ENCODE results near the gene YAP1. TPM values are rescaled to one million over a fixed set of nuclear protein-coding genes. Genes with fewer than 3 reads are reported as not detected.

Gene YAP1
- total RNA-seq, 1 experiment from 2014 or later, result 57.5 TPM

DNA sequence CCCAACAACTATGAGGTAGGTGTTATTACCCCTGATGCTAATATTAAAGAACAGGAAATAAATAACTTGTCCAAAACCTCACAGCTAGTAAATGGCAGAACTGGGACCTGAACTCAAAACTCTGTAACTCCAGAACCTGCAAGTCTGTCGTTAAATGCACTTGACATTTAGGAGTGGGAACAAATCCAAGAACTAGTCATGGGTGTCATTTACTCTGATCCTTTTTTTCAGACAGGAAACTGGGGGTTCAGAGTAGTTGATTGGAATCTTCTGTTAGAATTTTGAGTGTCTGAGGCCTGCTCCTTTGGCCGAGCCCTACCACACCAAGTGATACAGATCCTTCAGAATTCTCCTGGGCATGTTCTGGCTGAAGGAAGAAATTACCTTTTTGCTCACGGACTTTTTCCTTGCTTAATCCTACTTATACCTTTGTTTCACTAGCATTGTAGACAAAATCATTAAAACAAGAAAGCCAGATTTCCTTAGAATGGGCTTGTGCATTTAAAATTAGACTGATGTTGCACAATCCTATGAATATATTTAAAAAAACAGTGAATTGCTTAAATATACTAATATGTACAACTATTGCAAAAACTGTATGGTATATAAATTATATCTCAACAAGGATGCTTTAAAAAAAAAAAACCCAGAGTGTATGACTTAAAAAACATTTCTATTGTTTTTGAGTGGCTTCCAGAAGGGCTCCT is 1.4 kb upstream of the YAP1 start:
- Mint-ChIP-seq H3K27me3 (ENCODE audit: unreplicated experiment) (no peaks in the 10 kb centered on the region), H3K27ac (ENCODE audit: unreplicated experiment) (no peak overlapping the region)
- TF ChIP-seq CTCF (IDR thresholded peaks at IDR 0.05; ENCODE audit: unreplicated experiment), result no peak

GRCh38 chr11:102110761-102111010 is 439 bp downstream of the YAP1 start:
- intact Hi-C loops (cut with micrococcal nuclease; ENCODE audit: unreplicated experiment), result loop anchor here (5.0 kb wide), 2 partner anchors 117 to 193 kb away; partner anchors contain the start of genes ANGPTL5 and CEP126
- no peak for TF ChIP-seq CTCF (IDR thresholded peaks at IDR 0.05; ENCODE audit: unreplicated experiment)
- Mint-ChIP-seq H3K4me3 (ENCODE audit: low read depth, unreplicated experiment) (peak overlapping the region; percentile 99), H3K27ac (ENCODE audit: unreplicated experiment) (peak overlapping the region; percentile 99), H3K9me3 (ENCODE audit: low read depth, unreplicated experiment) (no peaks in the 10 kb centered on the region), H3K4me1 (ENCODE audit: low read depth, unreplicated experiment) (peaks cover 13% of the 10 kb centered on the region), H3K36me3 (ENCODE audit: insufficient read depth, unreplicated experiment) (peaks cover 37% of the 10 kb centered on the region), H3K27me3 (ENCODE audit: unreplicated experiment) (no peaks in the 10 kb centered on the region)
- CTCF ChIA-PET, result interaction anchor here (0.6 kb wide), 1 partner anchor 246 kb away, joined by 5 read pairs; no protein-coding TSS in a partner anchor
- no peak for DNase-seq
- no TSS peak for BruUV-seq (replicated peaks)

More for the DNA sequence above, 1.4 kb upstream of the YAP1 start:
- CTCF ChIA-PET, result interaction anchor here (0.6 kb wide), 1 partner anchor 63 kb away, joined by 3 read pairs; no protein-coding TSS in a partner anchor
- peak overlapping the region; percentile 99 for H3K4me3 Mint-ChIP-seq (ENCODE audit: low read depth, unreplicated experiment)
- intact Hi-C loops (cut with micrococcal nuclease; ENCODE audit: unreplicated experiment), result loop anchor here (2.0 kb wide), 1 partner anchor 102 kb away; no protein-coding TSS in a partner anchor
- BruUV-seq (replicated peaks), result no TSS peak
- peaks cover 33% of the 10 kb centered on the region for H3K36me3 Mint-ChIP-seq (ENCODE audit: insufficient read depth, unreplicated experiment)
- H3K4me1 Mint-ChIP-seq (ENCODE audit: low read depth, unreplicated experiment), result peaks cover under 1% of the 10 kb centered on the region
- H3K9me3 Mint-ChIP-seq (ENCODE audit: low read depth, unreplicated experiment), result no peaks in the 10 kb centered on the region
- no peak for DNase-seq

GRCh38 chr11:102111011-102111786 is 952 bp downstream of the YAP1 start:
- CTCF ChIA-PET, result interaction anchor here (0.6 kb wide), 1 partner anchor 247 kb away, joined by 5 read pairs; no protein-coding TSS in a partner anchor
- H3K27ac Mint-ChIP-seq (ENCODE audit: unreplicated experiment), result peak overlapping the region; percentile 82
- no peak for TF ChIP-seq CTCF (IDR thresholded peaks at IDR 0.05; ENCODE audit: unreplicated experiment)
- no peaks in the 10 kb centered on the region for H3K9me3 Mint-ChIP-seq (ENCODE audit: low read depth, unreplicated experiment)
- intact Hi-C loops (cut with micrococcal nuclease; ENCODE audit: unreplicated experiment), result loop anchor here (5.0 kb wide), 2 partner anchors 116 to 194 kb away; partner anchors contain the start of genes ANGPTL5 and CEP126
- peaks cover 41% of the 10 kb centered on the region for H3K36me3 Mint-ChIP-seq (ENCODE audit: insufficient read depth, unreplicated experiment)
- peaks cover 18% of the 10 kb centered on the region for H3K4me1 Mint-ChIP-seq (ENCODE audit: low read depth, unreplicated experiment)
- H3K27me3 Mint-ChIP-seq (ENCODE audit: unreplicated experiment), result no peaks in the 10 kb centered on the region
- DNase-seq, result peak; percentile 84
- peak overlapping the region; percentile 99 for H3K4me3 Mint-ChIP-seq (ENCODE audit: low read depth, unreplicated experiment)
- no TSS peak for BruUV-seq (replicated peaks)

DNA sequence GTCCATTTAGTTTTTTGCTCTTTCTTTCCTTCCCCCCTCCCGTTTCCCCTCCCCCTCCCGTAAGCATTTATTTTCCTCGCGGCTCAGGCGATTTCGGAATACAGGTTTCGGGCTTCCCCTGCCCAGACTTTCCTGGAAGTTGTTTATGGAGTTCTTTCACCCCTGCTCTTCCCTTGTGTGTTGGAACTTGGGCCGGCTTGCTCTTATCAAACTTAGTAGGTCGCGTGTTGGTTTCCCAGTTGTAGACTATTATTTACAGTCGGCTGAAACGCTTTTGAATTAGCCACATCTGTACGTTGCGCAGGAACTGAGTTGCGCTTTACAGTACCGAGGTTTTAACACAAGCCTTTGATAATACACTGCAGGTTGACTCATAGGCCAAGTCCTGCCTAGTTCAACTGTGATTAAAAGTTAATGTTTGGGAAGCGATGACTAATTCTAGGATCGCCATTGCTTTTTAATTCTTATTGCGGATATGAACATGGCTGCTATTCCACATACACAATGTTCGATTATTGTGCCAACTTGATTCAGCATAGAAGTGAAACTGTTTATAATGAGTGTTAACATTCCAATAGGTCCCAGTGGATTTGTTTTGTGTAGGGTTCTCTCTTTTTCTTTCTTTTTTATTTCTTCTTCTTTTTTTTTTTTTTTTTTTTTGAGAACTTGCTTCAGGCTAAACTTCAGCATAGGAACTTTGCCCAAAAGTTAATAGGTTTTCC is 1.7 kb downstream of the YAP1 start:
- Mint-ChIP-seq H3K4me3 (ENCODE audit: low read depth, unreplicated experiment) (peak overlapping the region; percentile 99), H3K36me3 (ENCODE audit: insufficient read depth, unreplicated experiment) (peaks cover 47% of the 10 kb centered on the region), H3K9me3 (ENCODE audit: low read depth, unreplicated experiment) (no peaks in the 10 kb centered on the region), H3K27me3 (ENCODE audit: unreplicated experiment) (no peaks in the 10 kb centered on the region), H3K4me1 (ENCODE audit: low read depth, unreplicated experiment) (peaks cover 26% of the 10 kb centered on the region), H3K27ac (ENCODE audit: unreplicated experiment) (peak overlapping the region; percentile 82)
- intact Hi-C loops (cut with micrococcal nuclease; ENCODE audit: unreplicated experiment), result loop anchor here (2.0 to 5.0 kb wide), 3 partner anchors 59 to 195 kb away; partner anchors contain the start of genes ANGPTL5 and CEP126
- CTCF ChIA-PET, result no interaction called here
- DNase-seq, result no peak
- TF ChIP-seq CTCF (IDR thresholded peaks at IDR 0.05; ENCODE audit: unreplicated experiment), result no peak
- TSS peak; percentile 79 for BruUV-seq (replicated peaks)

Data from Calu3 (cell line).